Lung (tissue), 12 donors: ENCODE measurements around the gene SCGB3A1. TPM values are rescaled to one million over a fixed set of nuclear protein-coding genes. Genes with fewer than 3 reads are reported as not detected.

Experiments
- ATAC-seq: fragments of 200-7000 bp; cut with Tn5 transposase; one replicate; pipeline ENCODE4 v1.9.1; 2020; ENCODE audit warnings: moderate number of reproducible peaks; ENCODE audit not compliant: insufficient read depth, low FRiP score
- DNase-seq, 3 donors: peaks; one replicate each; pipeline ENCODE4 v3.0.0-alpha.2; 2013 to 2017
- H3K27ac ChIP-seq, 2 donors: one replicate each; pipeline ENCODE4 v1.5.1; 2013; ENCODE audit warnings: mild to moderate bottlenecking in 2 of 2, moderate library complexity in 2 of 2, control low read depth in 1 of 2, inconsistent platforms in 1 of 2, low read depth in 1 of 2, low read length in 1 of 2
- H3K27me3 ChIP-seq, 3 donors: one replicate each; pipeline ENCODE4 v1.5.1; 2013; ENCODE audit warnings: low read length in 2 of 3; ENCODE audit not compliant: control insufficient read depth in 3 of 3, insufficient read depth in 3 of 3
- H3K36me3 ChIP-seq, 4 donors: one replicate each; pipeline ENCODE4 v1.5.1; 2013; ENCODE audit warnings: low read length in 4 of 4, mild to moderate bottlenecking in 1 of 4, moderate library complexity in 1 of 4; ENCODE audit not compliant: control insufficient read depth in 4 of 4, insufficient read depth in 4 of 4
- H3K4me1 ChIP-seq, 5 donors: one replicate each; pipeline ENCODE4 v1.5.1; 2013; ENCODE audit warnings: low read length in 5 of 5, mild to moderate bottlenecking in 2 of 5, moderate library complexity in 1 of 5; ENCODE audit not compliant: control insufficient read depth in 5 of 5, insufficient read depth in 5 of 5
- H3K4me3 ChIP-seq: one replicate; pipeline ENCODE4 v1.5.1; 2013; ENCODE audit warnings: mild to moderate bottlenecking, control low read depth, moderate library complexity
- H3K9ac ChIP-seq, 2 donors: one replicate each; pipeline ENCODE4 v1.5.1; 2013; ENCODE audit warnings: low read length in 2 of 2, control low read depth in 1 of 2; ENCODE audit not compliant: insufficient read depth in 1 of 2
- H3K9me3 ChIP-seq, 4 donors: one replicate each; pipeline ENCODE4 v1.5.1; 2013; ENCODE audit warnings: low read length in 3 of 4, mild to moderate bottlenecking in 1 of 4, moderate library complexity in 1 of 4; ENCODE audit not compliant: control insufficient read depth in 4 of 4, insufficient read depth in 3 of 4
- WGBS, 2 donors: extraction: QIAGEN DNeasy Blood & Tissue Kit; methylation state at CpG; one replicate each; pipeline ENCODE4 v1.1.7; 2013; 5-methylcytosine and 5-hydroxymethylcytosine counted together
- polyA plus RNA-seq, 2 donors: library from polyadenylated mRNA; stranded (reverse); fragments of 200-250 nt; gene quantifications; one replicate each; pipeline ENCODE4 v1.2.1, GENCODE V29; 2013
- total RNA-seq, 2 donors: library from RNA; depleted of rRNA in 1 of 2; stranded (reverse); fragments of >200 nt in 1 of 2; gene quantifications; one replicate each; pipeline ENCODE4 v1.2.1, GENCODE V29; 2014 to 2021
- TF ChIP-seq, protein P1 (sequence below): IDR thresholded peaks from 2 replicates; pipeline ENCODE4 v1.5.1; 2012; ENCODE audit warnings: mild to moderate bottlenecking; ENCODE audit errors: control extremely low read depth, extremely low read depth
- donor health status: control.
- donor health status: control.
- donor health status: Bipolar disorder and iron deficiency.
- donor health status: healthy.
- donor health status: DM: yes; HTN: yes; CAD: no.

SCGB3A1 gene
- total and polyA plus RNA-seq, 4 donors, result 119 to 3,799 (median 1,024) TPM

DNA sequence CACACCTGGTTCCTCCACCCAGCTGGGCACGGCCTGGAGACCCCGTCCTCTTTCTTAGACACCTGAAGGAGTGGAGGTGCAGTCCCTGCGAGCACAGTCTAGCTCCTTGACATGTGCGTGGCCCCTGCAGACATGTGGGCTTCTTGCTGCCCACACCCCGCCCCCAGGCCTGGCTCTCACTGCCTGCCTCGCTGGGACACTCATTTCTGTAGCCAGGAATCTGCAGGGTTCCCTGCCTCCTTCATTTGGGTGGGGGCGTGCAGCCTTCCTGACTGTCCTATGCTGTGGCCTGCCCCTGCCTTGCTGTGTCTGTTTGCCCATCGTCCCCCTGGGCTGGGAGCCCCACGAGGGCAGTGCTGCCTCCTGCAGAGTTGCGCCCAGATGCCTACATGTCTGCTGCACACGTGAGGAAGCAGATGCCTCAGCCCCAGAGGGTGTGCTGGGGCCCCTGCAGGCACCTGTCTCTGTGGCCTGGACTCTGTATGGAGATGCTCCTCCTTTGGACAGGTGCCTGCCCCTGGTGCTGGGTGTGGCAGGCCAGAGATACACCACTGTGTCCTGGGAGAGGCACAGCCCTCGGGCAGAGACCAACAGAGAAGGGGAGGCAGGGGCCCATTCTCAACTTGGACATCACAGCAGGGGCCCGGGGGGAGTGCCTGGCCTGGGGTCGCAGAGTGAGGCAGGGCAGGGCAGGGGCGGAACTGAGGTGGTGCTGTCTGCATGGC is 35.5 kb upstream of the SCGB3A1 start:
- H3K4me1 ChIP-seq, result peaks cover 0 to 20% (median 0%) of the 10 kb centered on the region in 5 donors
- H3K9me3 ChIP-seq, result peaks cover 0 to 2% (median 0%) of the 10 kb centered on the region in 4 donors
- H3K36me3 ChIP-seq, result peaks cover 0 to 2% (median 0%) of the 10 kb centered on the region in 4 donors
- 78 to 88% methylated on average over 15 of the region's 15 CpGs for WGBS, 2 donors
- no peak for DNase-seq
- ATAC-seq, result no peak
- no peak overlapping the region for H3K27ac ChIP-seq
- H3K27me3 ChIP-seq, result no peaks in the 10 kb centered on the region
- no peak overlapping the region for H3K9ac ChIP-seq
- TF ChIP-seq, protein P1, sequence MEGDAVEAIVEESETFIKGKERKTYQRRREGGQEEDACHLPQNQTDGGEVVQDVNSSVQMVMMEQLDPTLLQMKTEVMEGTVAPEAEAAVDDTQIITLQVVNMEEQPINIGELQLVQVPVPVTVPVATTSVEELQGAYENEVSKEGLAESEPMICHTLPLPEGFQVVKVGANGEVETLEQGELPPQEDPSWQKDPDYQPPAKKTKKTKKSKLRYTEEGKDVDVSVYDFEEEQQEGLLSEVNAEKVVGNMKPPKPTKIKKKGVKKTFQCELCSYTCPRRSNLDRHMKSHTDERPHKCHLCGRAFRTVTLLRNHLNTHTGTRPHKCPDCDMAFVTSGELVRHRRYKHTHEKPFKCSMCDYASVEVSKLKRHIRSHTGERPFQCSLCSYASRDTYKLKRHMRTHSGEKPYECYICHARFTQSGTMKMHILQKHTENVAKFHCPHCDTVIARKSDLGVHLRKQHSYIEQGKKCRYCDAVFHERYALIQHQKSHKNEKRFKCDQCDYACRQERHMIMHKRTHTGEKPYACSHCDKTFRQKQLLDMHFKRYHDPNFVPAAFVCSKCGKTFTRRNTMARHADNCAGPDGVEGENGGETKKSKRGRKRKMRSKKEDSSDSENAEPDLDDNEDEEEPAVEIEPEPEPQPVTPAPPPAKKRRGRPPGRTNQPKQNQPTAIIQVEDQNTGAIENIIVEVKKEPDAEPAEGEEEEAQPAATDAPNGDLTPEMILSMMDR, result no peak
- H3K4me3 ChIP-seq, result no peak overlapping the region

DNA sequence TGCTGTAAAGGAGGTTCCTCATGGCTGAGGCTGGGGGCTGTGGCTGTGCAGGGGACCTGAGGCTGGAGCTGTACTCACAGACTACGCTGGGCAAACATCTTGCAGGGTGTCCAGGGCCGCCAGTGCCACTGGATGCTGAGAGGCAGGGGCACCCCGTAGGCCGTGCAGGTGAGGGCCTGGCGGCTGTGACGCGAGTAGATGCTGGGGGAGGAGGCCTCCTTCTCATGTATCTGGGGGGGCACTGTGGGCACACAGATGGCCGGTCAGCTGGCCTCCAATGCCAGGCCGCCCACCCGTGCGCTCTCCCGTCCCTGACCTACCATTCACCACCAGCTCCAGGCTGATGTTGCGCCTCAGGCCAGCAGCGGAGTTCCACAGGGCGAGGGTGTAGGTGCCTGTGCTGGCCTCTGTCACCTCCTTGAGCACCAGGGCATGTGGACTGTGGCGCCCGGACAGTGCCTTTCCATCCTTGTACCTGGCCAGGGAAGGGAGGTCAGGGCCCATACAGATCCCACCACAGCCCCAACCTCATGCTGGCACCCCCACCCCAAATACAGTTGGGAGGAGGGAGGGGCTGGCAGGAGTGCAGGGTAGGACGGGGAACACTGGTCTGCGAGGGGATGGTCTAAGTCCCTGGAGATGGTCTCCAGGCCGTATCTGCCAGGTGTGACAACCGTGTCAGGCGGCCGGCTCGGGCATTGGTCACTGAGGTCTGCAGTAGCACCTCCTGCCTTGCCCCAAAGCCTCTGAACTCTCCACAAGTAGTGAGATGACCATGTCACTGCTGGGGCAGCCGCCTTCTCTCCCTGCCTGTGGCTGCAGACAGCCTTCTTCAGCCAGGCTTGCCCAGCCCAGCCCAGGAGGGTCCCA is 34.7 kb upstream of the SCGB3A1 start:
- WGBS, 2 donors, result 91% methylated on average over 25 of the region's 25 CpGs
- DNase-seq (no peak), ATAC-seq (no peak)
- peaks cover 0 to 19% (median 0%) of the 10 kb centered on the region in 5 donors for H3K4me1 ChIP-seq
- peaks cover 0 to 6% (median 0%) of the 10 kb centered on the region in 4 donors for H3K36me3 ChIP-seq
- H3K9ac ChIP-seq, result no peak overlapping the region
- no peak overlapping the region for H3K27ac ChIP-seq
- no peak overlapping the region for H3K4me3 ChIP-seq
- TF ChIP-seq, protein P1, result no peak
- H3K9me3 ChIP-seq, result peaks cover 0 to 2% (median 0%) of the 10 kb centered on the region in 4 donors
- H3K27me3 ChIP-seq, result peaks cover 0 to 3% (median 0%) of the 10 kb centered on the region in 3 donors

DNA sequence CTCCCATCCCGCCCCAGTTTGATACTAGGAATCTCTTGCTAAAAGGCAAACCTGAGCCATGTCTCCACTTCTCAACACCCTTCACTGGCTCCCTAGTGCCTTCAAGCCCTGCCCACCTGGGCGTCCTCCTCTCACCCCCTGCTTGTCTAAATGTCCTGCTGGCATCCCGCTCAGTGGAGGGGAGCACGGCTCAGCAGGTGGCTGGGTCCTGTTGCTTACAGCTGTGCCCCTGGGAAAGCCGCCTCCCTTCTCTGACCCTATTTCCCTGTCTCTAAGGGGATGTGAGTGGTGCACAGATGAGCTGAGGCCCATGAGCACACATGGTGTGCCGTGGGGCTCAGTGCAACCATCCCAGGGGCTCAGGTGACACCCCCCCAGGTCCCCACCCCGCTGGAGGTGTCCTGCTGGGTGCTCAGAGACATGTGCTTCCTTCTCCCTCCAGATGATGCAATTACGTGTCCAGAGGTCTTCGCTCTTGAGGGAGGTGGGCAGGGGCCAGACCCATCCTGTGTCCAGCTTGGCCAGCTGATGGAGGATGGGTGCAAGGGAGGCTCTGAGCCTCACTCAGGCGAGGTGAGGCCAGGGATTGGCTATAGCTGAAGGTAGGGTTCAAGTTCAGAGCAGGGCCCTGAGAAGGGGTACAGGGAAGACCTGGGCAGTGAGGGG is 34.0 kb upstream of the SCGB3A1 start:
- TF ChIP-seq, protein P1, result no peak
- peaks cover 0 to 2% (median 0%) of the 10 kb centered on the region in 4 donors for H3K9me3 ChIP-seq
- H3K4me3 ChIP-seq, result no peak overlapping the region
- peaks cover 0 to 5% (median 0%) of the 10 kb centered on the region in 3 donors for H3K27me3 ChIP-seq
- H3K4me1 ChIP-seq, result peaks cover 0 to 19% (median 0%) of the 10 kb centered on the region in 5 donors
- H3K36me3 ChIP-seq, result peaks cover 0 to 6% (median 0%) of the 10 kb centered on the region in 4 donors
- peak overlapping the region in 1 of 2 donors; percentile 5 for H3K27ac ChIP-seq
- DNase-seq (no peak), ATAC-seq (no peak)
- no peak overlapping the region for H3K9ac ChIP-seq
- WGBS, 2 donors, result 86% methylated on average over 10 of the region's 10 CpGs
